ENCODE results near the gene DCAF11. TPM values are rescaled to one million over a fixed set of nuclear protein-coding genes. Genes with fewer than 3 reads are reported as not detected.

Gene DCAF11
- total and polyA plus RNA-seq, 2 of the 13 experiments (the other 11 are each of a cell fraction or from before 2014, with no cell fraction given), result 150 to 257 TPM

GRCh38 chr14:24096545-24097181 is 17.9 kb upstream of the DCAF11 start (continued):
- TF ChIP-seq RERE (CRISPR knock-in tag; IDR thresholded peaks at IDR 0.05; ENCODE audit: low read depth) (no peak), CHD2 (IDR thresholded peaks at IDR 0.05; ENCODE audit: low read depth, low read length) (no peak), ZSCAN5A (CRISPR knock-in tag; IDR thresholded peaks at IDR 0.05; ENCODE audit: borderline replicate concordance) (no peak), MXI1 (IDR thresholded peaks at IDR 0.05; ENCODE audit: borderline replicate concordance, low read depth, low read length) (no peak), ZKSCAN8 (CRISPR knock-in tag; IDR thresholded peaks at IDR 0.05; ENCODE audit: borderline replicate concordance) (no peak), ZZZ3 (CRISPR knock-in tag; IDR thresholded peaks at IDR 0.05; ENCODE audit: borderline replicate concordance) (0 out of 2 replicates have a peak, but pooled peaks have one; percentile 27)
- TF ChIP-seq, protein P1, sequence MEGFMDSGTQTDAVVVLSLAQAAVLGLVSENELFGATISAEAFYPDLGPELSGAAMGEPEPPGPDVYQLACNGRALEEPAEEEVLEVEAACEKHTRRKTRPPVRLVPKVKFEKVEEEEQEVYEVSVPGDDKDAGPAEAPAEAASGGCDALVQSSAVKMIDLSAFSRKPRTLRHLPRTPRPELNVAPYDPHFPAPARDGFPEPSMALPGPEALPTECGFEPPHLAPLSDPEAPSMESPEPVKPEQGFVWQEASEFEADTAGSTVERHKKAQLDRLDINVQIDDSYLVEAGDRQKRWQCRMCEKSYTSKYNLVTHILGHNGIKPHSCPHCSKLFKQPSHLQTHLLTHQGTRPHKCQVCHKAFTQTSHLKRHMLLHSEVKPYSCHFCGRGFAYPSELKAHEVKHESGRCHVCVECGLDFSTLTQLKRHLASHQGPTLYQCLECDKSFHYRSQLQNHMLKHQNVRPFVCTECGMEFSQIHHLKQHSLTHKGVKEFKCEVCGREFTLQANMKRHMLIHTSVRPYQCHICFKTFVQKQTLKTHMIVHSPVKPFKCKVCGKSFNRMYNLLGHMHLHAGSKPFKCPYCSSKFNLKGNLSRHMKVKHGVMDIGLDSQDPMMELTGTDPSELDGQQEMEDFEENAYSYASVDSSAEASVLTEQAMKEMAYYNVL (CRISPR knock-in tag; IDR thresholded peaks at IDR 0.05; ENCODE audit: borderline replicate concordance), result no peak
- TF ChIP-seq, protein P2, sequence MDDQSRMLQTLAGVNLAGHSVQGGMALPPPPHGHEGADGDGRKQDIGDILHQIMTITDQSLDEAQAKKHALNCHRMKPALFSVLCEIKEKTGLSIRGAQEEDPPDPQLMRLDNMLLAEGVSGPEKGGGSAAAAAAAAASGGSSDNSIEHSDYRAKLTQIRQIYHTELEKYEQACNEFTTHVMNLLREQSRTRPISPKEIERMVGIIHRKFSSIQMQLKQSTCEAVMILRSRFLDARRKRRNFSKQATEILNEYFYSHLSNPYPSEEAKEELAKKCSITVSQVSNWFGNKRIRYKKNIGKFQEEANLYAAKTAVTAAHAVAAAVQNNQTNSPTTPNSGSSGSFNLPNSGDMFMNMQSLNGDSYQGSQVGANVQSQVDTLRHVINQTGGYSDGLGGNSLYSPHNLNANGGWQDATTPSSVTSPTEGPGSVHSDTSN (CRISPR knock-in tag; IDR thresholded peaks at IDR 0.05; ENCODE audit: borderline replicate concordance), result no peak
- TF ChIP-seq, protein P3, sequence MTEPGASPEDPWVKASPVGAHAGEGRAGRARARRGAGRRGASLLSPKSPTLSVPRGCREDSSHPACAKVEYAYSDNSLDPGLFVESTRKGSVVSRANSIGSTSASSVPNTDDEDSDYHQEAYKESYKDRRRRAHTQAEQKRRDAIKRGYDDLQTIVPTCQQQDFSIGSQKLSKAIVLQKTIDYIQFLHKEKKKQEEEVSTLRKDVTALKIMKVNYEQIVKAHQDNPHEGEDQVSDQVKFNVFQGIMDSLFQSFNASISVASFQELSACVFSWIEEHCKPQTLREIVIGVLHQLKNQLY (CRISPR knock-in tag; IDR thresholded peaks at IDR 0.05), result no peak
- TF ChIP-seq, protein P4, sequence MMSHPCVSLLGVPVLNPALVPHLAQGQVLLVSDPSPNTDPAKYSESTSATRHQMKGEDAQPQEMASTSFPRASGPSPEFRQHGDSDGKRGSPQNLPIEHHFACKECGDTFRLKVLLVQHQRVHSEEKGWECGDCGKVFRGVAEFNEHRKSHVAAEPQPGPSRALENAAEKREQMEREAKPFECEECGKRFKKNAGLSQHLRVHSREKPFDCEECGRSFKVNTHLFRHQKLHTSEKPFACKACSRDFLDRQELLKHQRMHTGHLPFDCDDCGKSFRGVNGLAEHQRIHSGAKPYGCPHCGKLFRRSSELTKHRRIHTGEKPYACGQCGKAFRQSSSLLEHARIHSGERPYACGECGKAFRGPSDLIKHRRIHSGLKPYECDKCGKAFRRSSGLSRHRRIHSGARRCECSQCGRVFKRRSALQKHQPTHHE (CRISPR knock-in tag; IDR thresholded peaks at IDR 0.05; ENCODE audit: borderline replicate concordance), result no peak
- TF ChIP-seq, protein P5, sequence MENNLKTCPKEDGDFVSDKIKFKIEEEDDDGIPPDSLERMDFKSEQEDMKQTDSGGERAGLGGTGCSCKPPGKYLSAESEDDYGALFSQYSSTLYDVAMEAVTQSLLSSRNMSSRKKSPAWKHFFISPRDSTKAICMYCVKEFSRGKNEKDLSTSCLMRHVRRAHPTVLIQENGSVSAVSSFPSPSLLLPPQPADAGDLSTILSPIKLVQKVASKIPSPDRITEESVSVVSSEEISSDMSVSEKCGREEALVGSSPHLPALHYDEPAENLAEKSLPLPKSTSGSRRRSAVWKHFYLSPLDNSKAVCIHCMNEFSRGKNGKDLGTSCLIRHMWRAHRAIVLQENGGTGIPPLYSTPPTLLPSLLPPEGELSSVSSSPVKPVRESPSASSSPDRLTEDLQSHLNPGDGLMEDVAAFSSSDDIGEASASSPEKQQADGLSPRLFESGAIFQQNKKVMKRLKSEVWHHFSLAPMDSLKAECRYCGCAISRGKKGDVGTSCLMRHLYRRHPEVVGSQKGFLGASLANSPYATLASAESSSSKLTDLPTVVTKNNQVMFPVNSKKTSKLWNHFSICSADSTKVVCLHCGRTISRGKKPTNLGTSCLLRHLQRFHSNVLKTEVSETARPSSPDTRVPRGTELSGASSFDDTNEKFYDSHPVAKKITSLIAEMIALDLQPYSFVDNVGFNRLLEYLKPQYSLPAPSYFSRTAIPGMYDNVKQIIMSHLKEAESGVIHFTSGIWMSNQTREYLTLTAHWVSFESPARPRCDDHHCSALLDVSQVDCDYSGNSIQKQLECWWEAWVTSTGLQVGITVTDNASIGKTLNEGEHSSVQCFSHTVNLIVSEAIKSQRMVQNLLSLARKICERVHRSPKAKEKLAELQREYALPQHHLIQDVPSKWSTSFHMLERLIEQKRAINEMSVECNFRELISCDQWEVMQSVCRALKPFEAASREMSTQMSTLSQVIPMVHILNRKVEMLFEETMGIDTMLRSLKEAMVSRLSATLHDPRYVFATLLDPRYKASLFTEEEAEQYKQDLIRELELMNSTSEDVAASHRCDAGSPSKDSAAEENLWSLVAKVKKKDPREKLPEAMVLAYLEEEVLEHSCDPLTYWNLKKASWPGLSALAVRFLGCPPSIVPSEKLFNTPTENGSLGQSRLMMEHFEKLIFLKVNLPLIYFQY (CRISPR knock-in tag; IDR thresholded peaks at IDR 0.05; ENCODE audit: borderline replicate concordance), result no peak
